Activated CD8-positive, alpha-beta memory T cell treated with anti-CD3 and anti-CD28 coated beads, Interleukin-2, amount 10 ng/mL, durations not matched to agents 7 days and 5 days (primary cell): Measurements from ENCODE around the gene ANXA2R. TPM values are rescaled to one million over a fixed set of nuclear protein-coding genes. Genes with fewer than 3 reads are reported as not detected.
"Not testable (repeated sequence)": the region's sequence is repeated elsewhere in the genome, so short reads cannot be mapped to it uniquely, and the experiment has no call there.

Experiments used
- ATAC-seq: fragments of 150-1000 bp; cut with Tn5 transposase; one replicate; pipeline ENCODE4 v1.10.0; 2021; ENCODE audit warnings: moderate library complexity
- CTCF ChIA-PET: fragments of 350-600 bp; sonication (Branson Sonifier 250); formaldehyde crosslinking; loops from one replicate; lab custom pipeline; 2021; ENCODE audit warnings: antibody characterized with exemption; lab: Charles Lee
- DNase-seq: peaks from one replicate; pipeline ENCODE4 v3.0.0-alpha.2; 2020
- H3K27ac Mint-ChIP-seq: one replicate; pipeline ENCODE4 v1.8.0; 2021; ENCODE audit warnings: mild to moderate bottlenecking, mixed read lengths
- H3K27me3 Mint-ChIP-seq: one replicate; pipeline ENCODE4 v1.8.0; 2021; ENCODE audit warnings: mixed read lengths
- H3K36me3 Mint-ChIP-seq: one replicate; pipeline ENCODE4 v1.8.0; 2021; ENCODE audit warnings: mild to moderate bottlenecking, mixed read lengths
- H3K4me1 Mint-ChIP-seq: one replicate; pipeline ENCODE4 v1.8.0; 2021; ENCODE audit warnings: mixed read lengths
- H3K4me3 Mint-ChIP-seq: one replicate; pipeline ENCODE4 v1.8.0; 2021; ENCODE audit warnings: mild to moderate bottlenecking, moderate library complexity, mixed read lengths
- H3K9me3 Mint-ChIP-seq: one replicate; pipeline ENCODE4 v1.8.0; 2022; ENCODE audit warnings: low read depth, mixed read lengths
- total RNA-seq, 2 experiments: library from RNA; stranded (reverse); gene quantifications; one replicate each; pipeline ENCODE4 v1.2.3, GENCODE V29; 2021

The ANXA2R gene
- total RNA-seq: 10 to 100 TPM; 14.5 to 32.0 TPM

- CTCF ChIA-PET: interaction anchor here (0.9 to 9.7 kb wide), 19 partner anchors 10 to 444 kb away, joined by 3 to 165 read pairs (median 5); partner anchors contain the start of genes HMGCS1, TMEM267 and ZNF131
- H3K27me3 Mint-ChIP-seq: no peaks in the 10 kb centered on the region
- H3K4me3 Mint-ChIP-seq: peak within 1 kb of the TSS; percentile 94
- peaks cover 43% of the 10 kb centered on the region for H3K4me1 Mint-ChIP-seq
- peak within 1 kb of the TSS; percentile 100 for H3K27ac Mint-ChIP-seq
- H3K9me3 Mint-ChIP-seq: no peaks in the 10 kb centered on the region
- peaks cover 18% of the 10 kb centered on the region for H3K36me3 Mint-ChIP-seq
- ATAC-seq: peak; percentile 55
- peak; percentile 98 for DNase-seq
These were observed at the start of gene ANXA2R for GRCh38 chr5:43040287-43041098. Gene ANXA2R, minus strand, starts transcription at chr5:43040319. Its CDS starts 273 bp downstream, at chr5:43040046.

- CTCF ChIA-PET, H3K27me3 Mint-ChIP-seq, DNase-seq, ATAC-seq, H3K4me3 Mint-ChIP-seq, H3K4me1 Mint-ChIP-seq, H3K9me3 Mint-ChIP-seq, H3K27ac Mint-ChIP-seq: not testable (repeated sequence)
- H3K36me3 Mint-ChIP-seq: peaks cover 27% of the 10 kb centered on the region
These were observed 46.2 kb upstream of the ANXA2R start for GRCh38 chr5:43086118-43086908.

GRCh38 chr5:43085453-43085852, 45.3 kb upstream of the ANXA2R start:
- Mint-ChIP-seq H3K27me3 (no peaks in the 10 kb centered on the region), H3K4me1 (no peaks in the 10 kb centered on the region), H3K9me3 (no peaks in the 10 kb centered on the region), H3K27ac (no peak overlapping the region), H3K36me3 (peaks cover 31% of the 10 kb centered on the region), H3K4me3 (no peak overlapping the region)
- no peak for DNase-seq
- CTCF ChIA-PET: no interaction called here
- ATAC-seq: no peak

GRCh38 chr5:43084468-43084867, 44.3 kb upstream of the ANXA2R start:
- H3K4me1 Mint-ChIP-seq, H3K27ac Mint-ChIP-seq, H3K9me3 Mint-ChIP-seq, ATAC-seq, H3K27me3 Mint-ChIP-seq, CTCF ChIA-PET, H3K4me3 Mint-ChIP-seq, DNase-seq: not testable (repeated sequence)
- peaks cover 34% of the 10 kb centered on the region for H3K36me3 Mint-ChIP-seq

GRCh38 chr5:43081345-43081744, 41.2 kb upstream of the ANXA2R start:
- not testable (repeated sequence) for H3K4me1 Mint-ChIP-seq, DNase-seq, H3K27me3 Mint-ChIP-seq, H3K27ac Mint-ChIP-seq, H3K4me3 Mint-ChIP-seq, ATAC-seq, H3K9me3 Mint-ChIP-seq
- peaks cover 46% of the 10 kb centered on the region for H3K36me3 Mint-ChIP-seq
- CTCF ChIA-PET: interaction anchor here (1.9 kb wide), 1 partner anchor 25 kb away, joined by 6 read pairs; no protein-coding TSS in a partner anchor

- Mint-ChIP-seq H3K36me3 (peaks cover 36% of the 10 kb centered on the region), H3K27ac (no peak overlapping the region), H3K9me3 (no peaks in the 10 kb centered on the region), H3K4me3 (no peak overlapping the region), H3K4me1 (peaks cover 16% of the 10 kb centered on the region), H3K27me3 (no peaks in the 10 kb centered on the region)
- ATAC-seq (no peak), DNase-seq (no peak)
- CTCF ChIA-PET: interaction anchor here (0.7 to 1.8 kb wide), 2 partner anchors 8 to 311 kb away, joined by 3 to 4 read pairs; no protein-coding TSS in a partner anchor
These were observed 38.8 kb upstream of the ANXA2R start for GRCh38 chr5:43078956-43079355.

- Mint-ChIP-seq H3K4me1 (peaks cover 24% of the 10 kb centered on the region), H3K36me3 (peaks cover 34% of the 10 kb centered on the region)
- H3K4me3 Mint-ChIP-seq, DNase-seq, H3K9me3 Mint-ChIP-seq, H3K27ac Mint-ChIP-seq, ATAC-seq, H3K27me3 Mint-ChIP-seq: not testable (repeated sequence)
- CTCF ChIA-PET: interaction anchor here (2.5 kb wide), 1 partner anchor 28 kb away, joined by 17 read pairs; no protein-coding TSS in a partner anchor
These were observed 37.5 kb upstream of the ANXA2R start for GRCh38 chr5:43077446-43078191.

GRCh38 chr5:43075319-43076293, 35.5 kb upstream of the ANXA2R start:
- H3K36me3 Mint-ChIP-seq: peaks cover 27% of the 10 kb centered on the region
- H3K4me1 Mint-ChIP-seq: peaks cover 30% of the 10 kb centered on the region
- CTCF ChIA-PET: interaction anchor here (2.5 kb wide), 1 partner anchor 30 kb away, joined by 17 read pairs; no protein-coding TSS in a partner anchor
- H3K27me3 Mint-ChIP-seq: no peaks in the 10 kb centered on the region
- no peaks in the 10 kb centered on the region for H3K9me3 Mint-ChIP-seq
- DNase-seq (no peak), ATAC-seq (no peak)
- peak overlapping the region; percentile 64 for H3K27ac Mint-ChIP-seq
- H3K4me3 Mint-ChIP-seq: no peak overlapping the region

- CTCF ChIA-PET: interaction anchor here (2.5 kb wide), 1 partner anchor 30 kb away, joined by 17 read pairs; no protein-coding TSS in a partner anchor
- Mint-ChIP-seq H3K27me3 (no peaks in the 10 kb centered on the region), H3K27ac (no peak overlapping the region), H3K9me3 (no peaks in the 10 kb centered on the region), H3K4me1 (peaks cover 34% of the 10 kb centered on the region), H3K4me3 (no peak overlapping the region), H3K36me3 (peaks cover 26% of the 10 kb centered on the region)
- DNase-seq: no peak
- ATAC-seq: no peak
These were observed 34.8 kb upstream of the ANXA2R start for GRCh38 chr5:43074987-43075318.

- peaks cover 43% of the 10 kb centered on the region for H3K4me1 Mint-ChIP-seq
- peak; percentile 72 for ATAC-seq
- no peaks in the 10 kb centered on the region for H3K27me3 Mint-ChIP-seq
These were observed 33.8 kb upstream of the ANXA2R start for GRCh38 chr5:43073597-43074546.

GRCh38 chr5:43069401-43069720, 29.2 kb upstream of the ANXA2R start:
- Mint-ChIP-seq H3K36me3 (peaks cover 32% of the 10 kb centered on the region), H3K4me3 (peak overlapping the region; percentile 99), H3K4me1 (peaks cover 47% of the 10 kb centered on the region)
- not testable (repeated sequence) for H3K27ac Mint-ChIP-seq, H3K9me3 Mint-ChIP-seq, H3K27me3 Mint-ChIP-seq, DNase-seq, ATAC-seq
- CTCF ChIA-PET: interaction anchor here (1.2 to 7.3 kb wide), 4 partner anchors 9 to 320 kb away, joined by 3 to 58 read pairs (median 3); no protein-coding TSS in a partner anchor

More at GRCh38 chr5:43073597-43074546, 33.8 kb upstream of the ANXA2R start:
- H3K27ac Mint-ChIP-seq: peak overlapping the region; percentile 3
- DNase-seq: peak; percentile 69
- no peaks in the 10 kb centered on the region for H3K9me3 Mint-ChIP-seq
- CTCF ChIA-PET: interaction anchor here (0.6 to 7.3 kb wide), 11 partner anchors 9 to 410 kb away, joined by 3 to 58 read pairs (median 3); partner anchors contain the start of gene ZNF131
- no peak overlapping the region for H3K4me3 Mint-ChIP-seq
- H3K36me3 Mint-ChIP-seq: peaks cover 28% of the 10 kb centered on the region
